DND-41 (cell line): ENCODE measurements around the gene ALDH3B2.
A peak's percentile ranks its signal among the peaks of the same experiment; 100 is the strongest.

Experiments used
- ATAC-seq: fragments of 200-7000 bp; cut with Tn5 transposase; 3 replicates; pipeline ENCODE4 v1.9.1; 2021; ENCODE audit warnings: low read depth; ENCODE audit not compliant: insufficient read depth
- DNase-seq: peaks from one replicate; pipeline ENCODE4 v3.0.0-alpha.2; 2020
- H2AFZ ChIP-seq: 2 replicates; pipeline ENCODE4 v1.6.0; 2012; ENCODE audit warnings: low read depth, low read length
- H3K27ac ChIP-seq: 2 replicates; pipeline ENCODE4 v1.5.1; 2012; ENCODE audit warnings: low read length, inconsistent platforms
- H3K27me3 ChIP-seq: fragments of 200-600 bp; sonication (generic); 2 replicates; pipeline ENCODE4 v1.6.0; 2012; ENCODE audit warnings: low read length, mild to moderate bottlenecking, inconsistent platforms; ENCODE audit not compliant: insufficient read depth, poor library complexity
- H3K36me3 ChIP-seq: 2 replicates; pipeline ENCODE4 v1.5.1; 2012; ENCODE audit warnings: low read length, inconsistent platforms; ENCODE audit not compliant: insufficient read depth
- H3K4me1 ChIP-seq: 2 replicates; pipeline ENCODE4 v1.5.1; 2012; ENCODE audit warnings: mild to moderate bottlenecking, low read length; ENCODE audit not compliant: insufficient read depth
- H3K4me2 ChIP-seq: 2 replicates; pipeline ENCODE4 v1.6.0; 2012; ENCODE audit warnings: mild to moderate bottlenecking, moderate library complexity, low read length, inconsistent platforms; ENCODE audit not compliant: insufficient read depth
- H3K4me3 ChIP-seq, 2 experiments: fragments of 200-600 bp in 1 of 2; shearing (Covaris generic) in 1 of 2; 2 replicates each; pipeline ENCODE4 v1.5.1; 2012 to 2016; ENCODE audit warnings: inconsistent platforms in 2 of 2, low read length in 2 of 2, mild to moderate bottlenecking in 2 of 2, low read depth in 1 of 2, moderate library complexity in 1 of 2
- H3K79me2 ChIP-seq: 2 replicates; pipeline ENCODE4 v1.6.0; 2012; ENCODE audit warnings: low read length, inconsistent platforms; ENCODE audit not compliant: insufficient read depth
- H3K9ac ChIP-seq: 2 replicates; pipeline ENCODE4 v1.6.0; 2012; ENCODE audit warnings: low read depth, mild to moderate bottlenecking, inconsistent platforms, low read length, moderate library complexity
- H3K9me3 ChIP-seq: 2 replicates; pipeline ENCODE4 v1.5.1; 2012; ENCODE audit warnings: low read length, moderate library complexity, mild to moderate bottlenecking, inconsistent platforms; ENCODE audit not compliant: insufficient read depth, severe bottlenecking
- H4K20me1 ChIP-seq: 2 replicates; pipeline ENCODE4 v1.6.0; 2012; ENCODE audit warnings: low read length; ENCODE audit not compliant: insufficient read depth
- CTCF ChIP-seq: IDR thresholded peaks from 2 replicates; pipeline ENCODE4 v1.5.1; 2012; ENCODE audit warnings: borderline replicate concordance, low read length, moderate library complexity, mild to moderate bottlenecking; ENCODE audit not compliant: poor library complexity, severe bottlenecking; ENCODE audit errors: extremely low read depth
- EZH2 ChIP-seq: IDR thresholded peaks from 3 replicates; pipeline ENCODE4 v1.6.1; 2012; ENCODE audit warnings: borderline replicate concordance, low read depth, mild to moderate bottlenecking, moderate library complexity, low read length, inconsistent platforms; ENCODE audit not compliant: severe bottlenecking

ALDH3B2 gene

GRCh38 chr11:67666303-67666645 is 8.1 kb downstream of the ALDH3B2 start:
- Histone ChIP-seq H2AFZ (no peak overlapping the region), H3K4me1 (peaks cover 50% of the 10 kb centered on the region), H3K9ac (peak overlapping the region; percentile 60), H3K27ac (peak overlapping the region; percentile 93), H3K9me3 (no peaks in the 10 kb centered on the region), H3K79me2 (peaks cover 32% of the 10 kb centered on the region), H4K20me1 (no peaks in the 10 kb centered on the region), H3K4me2 (no peak overlapping the region), H3K4me3 (no peak overlapping the region), H3K36me3 (no peaks in the 10 kb centered on the region), H3K27me3 (no peaks in the 10 kb centered on the region)
- no peak for TF ChIP-seq CTCF
- TF ChIP-seq EZH2 = no peak
- DNase-seq = no peak
- ATAC-seq = no peak

- TF ChIP-seq CTCF (peak; percentile 26), EZH2 (no peak)
- no peaks in the 10 kb centered on the region for H4K20me1 ChIP-seq
- no peak overlapping the region for H3K9ac ChIP-seq
- peak; percentile 3 for DNase-seq
- no peaks in the 10 kb centered on the region for H3K36me3 ChIP-seq
- no peaks in the 10 kb centered on the region for H3K9me3 ChIP-seq
- H3K79me2 ChIP-seq = peaks cover 32% of the 10 kb centered on the region
- H3K4me2 ChIP-seq = no peak overlapping the region
- H2AFZ ChIP-seq = no peak overlapping the region
- no peak for ATAC-seq
- H3K4me3 ChIP-seq = no peak overlapping the region
- peaks cover 44% of the 10 kb centered on the region for H3K4me1 ChIP-seq
- no peaks in the 10 kb centered on the region for H3K27me3 ChIP-seq
- H3K27ac ChIP-seq = peak overlapping the region; percentile 93
Measured at GRCh38 chr11:67665541-67666302, 8.7 kb downstream of the ALDH3B2 start.

GRCh38 chr11:67664696-67665540 is 9.5 kb downstream of the ALDH3B2 start:
- TF ChIP-seq EZH2 = no peak
- TF ChIP-seq CTCF = no peak
- Histone ChIP-seq H2AFZ (no peak overlapping the region), H3K36me3 (no peaks in the 10 kb centered on the region), H4K20me1 (no peaks in the 10 kb centered on the region), H3K27ac (peak overlapping the region; percentile 44), H3K4me2 (no peak overlapping the region), H3K9me3 (no peaks in the 10 kb centered on the region), H3K4me3 (no peak overlapping the region), H3K9ac (no peak overlapping the region), H3K4me1 (peaks cover 36% of the 10 kb centered on the region), H3K27me3 (no peaks in the 10 kb centered on the region), H3K79me2 (peaks cover 27% of the 10 kb centered on the region)
- DNase-seq (no peak), ATAC-seq (no peak)
